Measurements from ENCODE around the gene C12orf57.

The C12orf57 gene

GRCh38 chr12:6937481-6938352, 6.1 kb upstream of the C12orf57 start:
- DNase-seq (ENCODE audit: low read depth) = peak; percentile 91

- DNase-seq (ENCODE audit: low read depth) = no peak
These were observed 5.2 kb upstream of the C12orf57 start for GRCh38 chr12:6938353-6939190.

- DNase-seq (ENCODE audit: low read depth) = no peak
These were observed 4.7 kb upstream of the C12orf57 start for GRCh38 chr12:6939191-6939540.

GRCh38 chr12:6941267-6941666, 2.6 kb upstream of the C12orf57 start:
- DNase-seq (ENCODE audit: low read depth) = no peak

- no peak for DNase-seq (ENCODE audit: low read depth)
These were observed 2.0 kb upstream of the C12orf57 start for GRCh38 chr12:6941782-6942181.

GRCh38 chr12:6942331-6942665, 1.5 kb upstream of the C12orf57 start:
- DNase-seq (ENCODE audit: low read depth) = no peak

GRCh38 chr12:6943389-6943721, 467 bp upstream of the C12orf57 start:
- peak; percentile 77 for DNase-seq (ENCODE audit: low read depth)

GRCh38 chr12:6944381-6945186, 762 bp downstream of the C12orf57 start:
- peak; percentile 70 for DNase-seq (ENCODE audit: low read depth)

GRCh38 chr12:6945613-6946012, 1.8 kb downstream of the C12orf57 start:
- no peak for DNase-seq (ENCODE audit: low read depth)

GRCh38 chr12:6946033-6946919, 2.5 kb downstream of the C12orf57 start:
- DNase-seq (ENCODE audit: low read depth) = peak; percentile 75

- DNase-seq (ENCODE audit: low read depth) = no peak
These were observed 3.1 kb downstream of the C12orf57 start for GRCh38 chr12:6946920-6947374.

- DNase-seq (ENCODE audit: low read depth) = no peak
These were observed 3.8 kb downstream of the C12orf57 start for GRCh38 chr12:6947615-6948014.

- DNase-seq (ENCODE audit: low read depth) = no peak
These were observed 5.2 kb downstream of the C12orf57 start for GRCh38 chr12:6948873-6949594.

- no peak for DNase-seq (ENCODE audit: low read depth)
These were observed 6.6 kb downstream of the C12orf57 start for GRCh38 chr12:6950401-6950801.

- DNase-seq (ENCODE audit: low read depth) = no peak
These were observed 7.2 kb downstream of the C12orf57 start, which contains the start of gene PTPN6 for GRCh38 chr12:6950811-6951540. TSS of gene PTPN6 (plus strand) at chr12:6951356. CDS start at chr12:6951513, 157 bp downstream.

GRCh38 chr12:6951551-6952120, 7.8 kb downstream of the C12orf57 start:
- no peak for DNase-seq (ENCODE audit: low read depth)

- DNase-seq (ENCODE audit: low read depth) = no peak
These were observed 8.5 kb downstream of the C12orf57 start for GRCh38 chr12:6952121-6952862.

- no peak for DNase-seq (ENCODE audit: low read depth)
These were observed 9.1 kb downstream of the C12orf57 start for GRCh38 chr12:6952863-6953441.
